LNCAP (cell line): ENCODE results near the gene LAMA2.

ENCODE experiments used
- CTCF ChIP-seq: fragments of 450-650 bp; IDR thresholded peaks from 2 replicates; pipeline ENCODE4 v1.5.1; 2017; ENCODE audit warnings: mild to moderate bottlenecking

The LAMA2 gene

GRCh38 chr6:129238991-129239390 lies 356.1 kb downstream of the LAMA2 start:
- no peak for TF ChIP-seq CTCF

- TF ChIP-seq CTCF, result no peak
These were observed 357.0 kb downstream of the LAMA2 start for GRCh38 chr6:129239825-129240491.

- TF ChIP-seq CTCF, result no peak
These were observed 357.5 kb downstream of the LAMA2 start for GRCh38 chr6:129240492-129240853.

- TF ChIP-seq CTCF, result no peak
These were observed 359.6 kb downstream of the LAMA2 start for GRCh38 chr6:129242546-129242945.

GRCh38 chr6:129243377-129243776 lies 360.4 kb downstream of the LAMA2 start:
- no peak for TF ChIP-seq CTCF

- TF ChIP-seq CTCF, result no peak
These were observed 366.0 kb downstream of the LAMA2 start for GRCh38 chr6:129248946-129249345.

GRCh38 chr6:129251669-129252376 lies 368.9 kb downstream of the LAMA2 start:
- peak; percentile 94 for TF ChIP-seq CTCF
